Measurements from ENCODE around the gene PEX3.

The PEX3 gene

DNA sequence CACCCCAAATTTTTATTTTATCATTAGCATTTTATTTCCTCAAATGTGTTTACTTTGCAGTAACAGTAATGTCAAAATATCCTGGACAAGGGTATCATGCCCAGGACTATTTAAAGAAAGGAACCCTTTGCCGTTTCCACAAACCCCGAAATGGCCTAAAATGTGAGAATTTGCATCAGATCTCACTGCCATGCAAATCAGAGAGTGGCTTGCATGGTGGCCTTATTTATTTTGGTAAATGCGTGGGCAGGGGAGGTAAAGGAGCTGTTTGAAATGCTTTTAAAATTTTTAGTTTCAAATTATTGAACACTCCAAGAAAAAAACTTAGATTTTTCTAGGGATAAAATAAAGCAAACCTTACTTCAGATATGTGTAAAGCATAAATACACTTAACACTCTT lies 43.9 kb upstream of the PEX3 start:
- H3K4me3 ChIP-seq (replicated peaks; ENCODE audit: low read depth, low read length), result no peak overlapping the region

DNA sequence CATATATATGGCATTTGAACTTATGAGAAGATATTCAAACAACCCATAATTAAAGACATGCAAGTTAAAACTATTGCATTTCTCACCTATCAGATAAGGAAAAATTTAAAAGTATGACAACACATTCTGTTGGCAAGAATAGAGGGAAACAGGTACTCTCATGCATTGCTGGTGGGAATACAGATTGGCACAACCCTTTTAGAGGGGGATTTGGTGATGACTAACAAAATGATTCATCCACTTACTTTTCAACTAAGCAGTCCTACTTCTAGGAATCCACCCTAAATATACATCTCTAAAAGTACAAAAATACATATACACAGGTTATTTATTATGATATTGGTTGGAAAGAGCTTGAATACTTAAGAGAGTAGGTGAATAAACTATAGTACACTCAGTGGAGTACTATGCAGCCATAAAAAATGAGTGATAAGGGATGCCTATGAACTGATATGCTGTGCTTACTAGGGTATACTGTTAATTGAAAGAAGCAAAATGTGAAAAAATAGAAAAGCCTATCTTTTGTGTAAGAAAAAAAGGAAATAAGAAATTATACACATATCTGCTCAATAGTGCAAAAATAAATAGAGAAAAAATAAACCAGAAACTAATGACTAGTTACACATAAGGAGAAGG lies 42.3 kb upstream of the PEX3 start:
- no peak for DNase-seq (ENCODE audit: extremely low read depth, insufficient read length)
- TF ChIP-seq, protein P1, sequence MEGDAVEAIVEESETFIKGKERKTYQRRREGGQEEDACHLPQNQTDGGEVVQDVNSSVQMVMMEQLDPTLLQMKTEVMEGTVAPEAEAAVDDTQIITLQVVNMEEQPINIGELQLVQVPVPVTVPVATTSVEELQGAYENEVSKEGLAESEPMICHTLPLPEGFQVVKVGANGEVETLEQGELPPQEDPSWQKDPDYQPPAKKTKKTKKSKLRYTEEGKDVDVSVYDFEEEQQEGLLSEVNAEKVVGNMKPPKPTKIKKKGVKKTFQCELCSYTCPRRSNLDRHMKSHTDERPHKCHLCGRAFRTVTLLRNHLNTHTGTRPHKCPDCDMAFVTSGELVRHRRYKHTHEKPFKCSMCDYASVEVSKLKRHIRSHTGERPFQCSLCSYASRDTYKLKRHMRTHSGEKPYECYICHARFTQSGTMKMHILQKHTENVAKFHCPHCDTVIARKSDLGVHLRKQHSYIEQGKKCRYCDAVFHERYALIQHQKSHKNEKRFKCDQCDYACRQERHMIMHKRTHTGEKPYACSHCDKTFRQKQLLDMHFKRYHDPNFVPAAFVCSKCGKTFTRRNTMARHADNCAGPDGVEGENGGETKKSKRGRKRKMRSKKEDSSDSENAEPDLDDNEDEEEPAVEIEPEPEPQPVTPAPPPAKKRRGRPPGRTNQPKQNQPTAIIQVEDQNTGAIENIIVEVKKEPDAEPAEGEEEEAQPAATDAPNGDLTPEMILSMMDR (IDR thresholded peaks at IDR 0.05; ENCODE audit: insufficient read depth, low read length, poor library complexity, severe bottlenecking), result no peak
- no peaks in the 10 kb centered on the region for H3K36me3 ChIP-seq (ENCODE audit: control insufficient read depth, insufficient read depth, low read length)
- no peaks in the 10 kb centered on the region for H3K27me3 ChIP-seq (replicated peaks; ENCODE audit: control insufficient read depth, insufficient read depth, low read length)
- H3K4me3 ChIP-seq (replicated peaks; ENCODE audit: low read depth, low read length), result no peak overlapping the region

More for the DNA sequence above, 43.9 kb upstream of the PEX3 start:
- no peaks in the 10 kb centered on the region for H3K27me3 ChIP-seq (replicated peaks; ENCODE audit: control insufficient read depth, insufficient read depth, low read length)
- H3K36me3 ChIP-seq (ENCODE audit: control insufficient read depth, insufficient read depth, low read length), result no peaks in the 10 kb centered on the region
- DNase-seq (ENCODE audit: extremely low read depth, insufficient read length), result no peak
- TF ChIP-seq, protein P1 (IDR thresholded peaks at IDR 0.05; ENCODE audit: insufficient read depth, low read length, poor library complexity, severe bottlenecking), result no peak

DNA sequence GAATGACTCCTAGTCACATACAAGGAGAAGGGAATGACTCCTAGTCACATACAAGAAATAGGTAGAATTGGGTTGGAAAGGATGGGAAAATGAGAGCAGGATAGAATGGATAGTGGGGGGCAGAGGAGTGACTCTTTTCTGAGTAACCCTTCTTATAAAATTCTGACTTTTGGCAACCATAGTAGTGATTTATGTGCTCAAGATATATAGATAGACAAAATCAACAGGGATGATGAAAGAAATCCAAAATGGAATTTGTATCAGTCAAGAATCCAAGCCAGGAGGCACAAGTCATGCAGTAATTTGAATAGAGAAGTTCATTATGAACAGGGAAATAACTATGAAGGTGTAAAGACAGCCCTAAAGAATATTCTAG lies 41.8 kb upstream of the PEX3 start:
- no peak overlapping the region for H3K4me3 ChIP-seq (replicated peaks; ENCODE audit: low read depth, low read length)
- no peak for DNase-seq (ENCODE audit: extremely low read depth, insufficient read length)
- no peaks in the 10 kb centered on the region for H3K27me3 ChIP-seq (replicated peaks; ENCODE audit: control insufficient read depth, insufficient read depth, low read length)
- H3K36me3 ChIP-seq (ENCODE audit: control insufficient read depth, insufficient read depth, low read length), result no peaks in the 10 kb centered on the region
- TF ChIP-seq, protein P1 (IDR thresholded peaks at IDR 0.05; ENCODE audit: insufficient read depth, low read length, poor library complexity, severe bottlenecking), result no peak

DNA sequence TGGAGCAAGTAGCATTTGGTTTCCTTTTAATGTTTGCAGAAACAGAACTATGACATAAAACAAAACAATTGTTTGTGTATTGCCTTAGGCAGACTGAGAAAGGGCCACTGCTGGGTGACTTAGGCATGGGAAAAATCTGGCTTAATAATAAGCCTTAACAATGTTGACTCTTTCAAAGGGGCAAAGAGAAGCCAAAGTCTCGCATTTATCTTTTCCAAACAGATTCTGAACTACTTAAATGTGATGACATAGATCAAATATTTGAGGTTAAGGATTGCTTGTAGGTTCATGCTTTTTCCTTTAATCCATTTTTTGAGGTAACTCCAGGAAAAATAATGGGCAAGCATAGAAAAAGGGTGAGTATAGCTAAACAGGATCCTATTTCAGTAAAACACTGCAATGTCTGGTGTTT lies 39.7 kb upstream of the PEX3 start:
- TF ChIP-seq, protein P1 (IDR thresholded peaks at IDR 0.05; ENCODE audit: insufficient read depth, low read length, poor library complexity, severe bottlenecking), result no peak
- DNase-seq (ENCODE audit: extremely low read depth, insufficient read length), result no peak
- Histone ChIP-seq H3K36me3 (ENCODE audit: control insufficient read depth, insufficient read depth, low read length) (no peaks in the 10 kb centered on the region), H3K4me3 (replicated peaks; ENCODE audit: low read depth, low read length) (no peak overlapping the region), H3K27me3 (replicated peaks; ENCODE audit: control insufficient read depth, insufficient read depth, low read length) (no peaks in the 10 kb centered on the region)

DNA sequence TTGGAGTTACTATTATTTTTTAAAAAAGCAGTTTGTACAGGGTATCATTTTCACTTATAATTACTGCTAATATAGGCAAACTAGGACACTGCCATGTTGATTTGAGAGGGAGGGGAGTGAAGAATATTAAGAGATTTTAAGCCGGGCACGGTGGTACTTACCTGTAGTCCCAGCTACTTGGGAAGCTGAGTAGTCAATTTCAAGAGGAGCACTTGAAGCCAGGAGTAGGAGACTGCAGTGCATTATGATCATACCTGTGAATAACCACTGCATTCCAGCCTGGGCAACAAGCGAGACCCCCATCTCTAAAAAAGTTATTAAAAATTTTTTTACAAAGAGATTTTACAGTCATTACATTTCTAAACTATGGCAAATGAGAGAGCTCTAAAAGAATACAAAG lies 35.8 kb upstream of the PEX3 start:
- no peaks in the 10 kb centered on the region for H3K36me3 ChIP-seq (ENCODE audit: control insufficient read depth, insufficient read depth, low read length)
- no peak overlapping the region for H3K4me3 ChIP-seq (replicated peaks; ENCODE audit: low read depth, low read length)
- no peaks in the 10 kb centered on the region for H3K27me3 ChIP-seq (replicated peaks; ENCODE audit: control insufficient read depth, insufficient read depth, low read length)
- TF ChIP-seq, protein P1 (IDR thresholded peaks at IDR 0.05; ENCODE audit: insufficient read depth, low read length, poor library complexity, severe bottlenecking), result no peak
- DNase-seq (ENCODE audit: extremely low read depth, insufficient read length), result no peak

DNA sequence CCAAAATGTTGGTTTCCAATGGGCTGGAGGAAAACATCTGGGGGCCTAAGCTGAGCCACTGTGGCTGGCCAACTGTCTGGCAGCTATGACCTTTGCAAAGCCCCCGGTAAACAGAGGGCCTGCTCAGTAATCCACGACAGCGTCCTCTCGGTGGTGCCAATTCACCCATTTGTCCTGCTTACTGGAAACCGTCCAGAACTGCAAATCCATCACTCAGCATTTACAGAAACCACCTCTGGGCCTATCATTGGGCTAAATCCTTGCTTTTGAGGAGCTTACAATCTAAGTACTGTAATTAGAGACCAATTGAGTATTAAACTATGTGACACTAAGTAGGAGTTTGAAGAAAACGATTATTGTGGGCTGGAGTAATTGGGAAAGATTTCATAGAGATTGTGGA lies 31.1 kb upstream of the PEX3 start:
- Histone ChIP-seq H3K27me3 (replicated peaks; ENCODE audit: control insufficient read depth, insufficient read depth, low read length) (no peaks in the 10 kb centered on the region), H3K36me3 (ENCODE audit: control insufficient read depth, insufficient read depth, low read length) (no peaks in the 10 kb centered on the region; the same call in 1 of the 2 replicates), H3K4me3 (replicated peaks; ENCODE audit: low read depth, low read length) (no peak overlapping the region)
- TF ChIP-seq, protein P1 (IDR thresholded peaks at IDR 0.05; ENCODE audit: insufficient read depth, low read length, poor library complexity, severe bottlenecking), result no peak
- no peak for DNase-seq (ENCODE audit: extremely low read depth, insufficient read length)

Data from GM06990 (cell line).